HG02938 (cell line): Measurements from ENCODE around the gene MAN1A2.
"Not testable (repeated sequence)": the region's sequence is repeated elsewhere in the genome, so short reads cannot be mapped to it uniquely, and the experiment has no call there.

Experiments used
- ATAC-seq: cut with Tn5 transposase; IDR thresholded peaks from one replicate; pipeline ENCODE4 v1.9.1; 2021; ENCODE audit warnings: mild to moderate bottlenecking, moderate library complexity; ENCODE audit not compliant: unreplicated experiment

MAN1A2 gene

DNA sequence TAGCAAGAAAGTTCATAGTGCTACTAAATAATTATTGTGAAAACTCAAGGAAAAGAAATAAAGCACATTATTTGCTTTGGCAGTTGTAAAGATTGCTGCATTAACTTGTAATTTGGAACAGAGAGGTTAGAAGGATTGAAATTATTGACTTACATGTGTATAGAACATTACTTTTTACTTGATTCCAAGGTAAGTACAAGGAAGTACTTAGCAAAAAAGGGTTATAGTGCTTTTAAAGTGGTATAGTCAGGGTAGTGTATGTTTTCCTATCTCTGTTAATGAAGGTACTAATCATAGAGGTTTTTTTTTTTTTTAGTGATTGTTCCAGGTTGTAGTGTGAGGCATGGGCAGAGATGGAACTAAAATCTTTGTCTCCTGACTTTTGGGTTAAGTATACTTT is 29.4 kb downstream of the MAN1A2 start:
- no peak for ATAC-seq

DNA sequence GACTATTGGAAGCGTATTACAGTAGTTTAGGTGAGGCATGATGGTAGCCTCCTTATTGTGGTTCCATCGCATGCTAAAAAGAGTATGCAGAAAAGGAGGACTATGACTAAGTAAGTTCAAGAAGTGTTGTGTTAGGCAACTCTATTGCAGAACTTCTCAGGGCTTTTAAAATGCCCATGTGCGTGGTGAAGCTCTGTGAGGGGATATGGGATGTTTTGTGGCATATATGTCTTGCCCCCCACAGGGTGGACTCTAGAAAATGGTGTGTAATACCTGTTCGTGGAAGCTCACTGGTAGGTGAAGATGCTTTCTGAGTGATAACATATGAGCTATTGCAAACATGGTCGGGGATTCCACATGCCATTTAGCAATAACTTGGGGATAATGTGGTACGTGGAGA is 31.7 kb downstream of the MAN1A2 start:
- ATAC-seq: no peak

DNA sequence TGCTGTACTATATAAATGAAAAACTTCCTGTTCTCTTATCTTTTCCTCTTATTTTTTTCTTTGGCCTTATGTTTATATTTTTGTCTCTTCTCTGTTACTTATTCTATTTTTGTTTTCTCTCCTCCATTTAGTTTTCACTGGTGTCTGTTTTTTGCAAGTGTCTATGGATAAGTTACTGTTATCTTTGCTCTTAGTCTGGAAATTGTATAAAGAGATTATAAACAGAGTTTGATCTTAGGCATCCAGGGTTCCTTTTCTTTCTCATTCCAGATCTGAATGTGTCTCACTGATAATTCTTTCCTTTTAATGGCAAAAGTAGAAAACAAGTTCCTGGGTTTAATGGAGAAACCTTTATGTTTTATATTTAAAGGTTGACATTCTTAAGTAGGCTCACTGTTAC is 34.5 kb downstream of the MAN1A2 start:
- ATAC-seq: no peak

DNA sequence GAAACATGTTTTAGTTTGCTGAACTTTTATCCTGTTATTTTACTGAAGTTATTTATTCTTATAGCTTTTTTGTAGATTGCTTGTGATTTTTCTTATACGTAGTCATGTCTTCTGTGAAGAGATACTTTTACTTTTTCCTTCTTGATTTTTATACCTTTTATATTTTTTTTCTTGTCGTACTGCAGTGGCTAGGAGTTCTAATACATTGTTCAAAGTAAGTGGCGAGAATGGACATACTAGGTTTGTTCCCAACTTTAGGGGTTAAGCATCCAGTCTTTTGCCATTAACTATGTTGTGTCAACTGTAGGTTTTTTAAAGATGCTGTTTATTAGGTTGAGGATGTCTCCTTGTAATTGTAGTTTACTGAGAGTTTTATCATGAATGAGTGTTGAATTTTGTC is 36.3 kb downstream of the MAN1A2 start:
- no peak for ATAC-seq

DNA sequence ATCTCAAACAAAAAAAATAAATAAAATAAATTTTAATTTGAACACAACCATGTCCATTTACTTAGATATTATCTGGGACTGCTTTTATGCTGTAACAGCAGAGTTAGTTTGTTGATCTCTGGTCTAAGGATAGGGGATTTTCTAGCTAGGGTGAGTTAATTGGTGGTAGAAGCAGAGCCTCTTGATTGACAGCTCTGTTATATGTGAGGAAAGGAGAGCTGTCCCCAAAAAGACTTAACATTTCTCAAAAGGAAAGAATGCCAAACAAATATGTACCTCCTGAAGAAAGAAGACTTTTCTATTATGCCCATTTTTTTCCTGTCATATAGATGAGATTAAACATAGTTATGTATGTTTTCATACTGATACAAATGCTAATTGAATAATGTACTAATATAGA is 37.8 kb downstream of the MAN1A2 start:
- no peak for ATAC-seq

DNA sequence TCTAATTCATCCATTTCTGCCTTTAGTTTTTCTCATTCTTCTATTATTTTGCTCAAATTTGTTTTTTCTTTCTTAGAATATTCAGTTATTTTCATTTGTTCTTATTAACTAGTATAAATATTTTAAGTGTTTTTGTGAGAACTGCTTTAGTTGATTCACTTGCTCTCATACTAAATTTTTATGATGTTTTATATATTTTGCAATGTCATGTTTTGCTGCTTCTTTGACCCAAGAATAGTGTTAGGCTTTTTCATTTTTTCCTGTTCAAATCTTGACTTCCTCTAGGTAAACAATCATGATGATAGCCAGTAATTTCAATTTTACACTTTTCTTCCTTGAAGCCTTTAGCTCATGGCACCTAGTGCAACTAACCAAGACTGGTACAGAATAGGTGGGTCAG is 45.2 kb downstream of the MAN1A2 start:
- no peak for ATAC-seq

DNA sequence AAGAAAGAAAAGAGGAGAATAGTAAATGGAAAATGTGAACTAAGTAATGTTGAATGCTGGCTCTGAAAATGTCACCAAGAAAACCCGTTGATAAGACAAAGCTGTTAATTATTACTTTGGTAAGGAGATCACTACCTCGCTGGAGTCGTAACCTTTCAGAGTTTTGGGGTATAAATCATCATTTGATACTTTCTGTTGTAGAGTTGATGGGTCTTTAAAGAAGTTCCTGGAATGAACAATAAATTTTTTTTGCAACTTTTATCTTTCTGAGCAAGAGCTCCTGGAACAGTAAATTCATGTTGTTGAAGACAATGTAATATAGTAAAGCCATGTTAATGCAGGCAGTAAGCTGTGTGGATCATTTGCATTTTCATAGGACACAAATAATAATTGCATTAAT is 46.2 kb downstream of the MAN1A2 start:
- ATAC-seq: no peak

DNA sequence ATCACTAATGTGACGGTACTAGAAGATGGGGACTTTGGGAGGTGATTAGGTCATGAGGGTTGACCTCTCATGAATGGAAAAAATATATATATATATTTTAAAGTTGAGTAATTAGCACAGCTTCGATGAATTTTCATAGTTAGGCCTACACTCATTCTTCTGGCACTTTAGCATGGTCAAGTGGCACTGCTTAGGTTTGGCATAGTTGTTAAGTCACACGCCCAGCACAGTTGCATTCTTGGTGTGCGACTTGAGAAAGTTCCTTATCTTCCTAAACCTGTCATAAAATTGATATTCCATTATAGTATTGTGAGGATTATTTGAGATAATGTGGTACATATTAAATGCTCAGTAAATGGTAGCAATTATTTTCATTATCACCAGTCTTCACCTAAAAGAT is 47.7 kb downstream of the MAN1A2 start:
- no peak for ATAC-seq

DNA sequence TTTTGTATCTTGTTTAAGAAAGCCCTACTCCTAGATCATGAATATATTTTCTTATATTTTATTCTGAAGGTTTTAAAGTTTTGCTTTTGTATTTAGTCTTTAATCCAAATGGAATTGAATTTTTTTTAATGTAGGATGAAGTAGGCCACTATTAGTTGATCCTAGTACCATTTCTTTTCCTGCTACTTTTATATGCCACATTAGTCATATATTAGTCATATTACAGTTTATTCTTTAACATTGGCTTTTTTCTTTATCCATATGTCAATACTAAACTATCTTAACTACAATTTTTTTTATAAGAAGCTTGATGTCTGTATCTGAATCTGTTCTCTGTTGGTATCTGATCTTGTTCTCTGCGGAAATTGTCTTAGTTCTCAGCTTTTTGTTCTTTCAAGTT is 48.8 kb downstream of the MAN1A2 start:
- no peak for ATAC-seq

DNA sequence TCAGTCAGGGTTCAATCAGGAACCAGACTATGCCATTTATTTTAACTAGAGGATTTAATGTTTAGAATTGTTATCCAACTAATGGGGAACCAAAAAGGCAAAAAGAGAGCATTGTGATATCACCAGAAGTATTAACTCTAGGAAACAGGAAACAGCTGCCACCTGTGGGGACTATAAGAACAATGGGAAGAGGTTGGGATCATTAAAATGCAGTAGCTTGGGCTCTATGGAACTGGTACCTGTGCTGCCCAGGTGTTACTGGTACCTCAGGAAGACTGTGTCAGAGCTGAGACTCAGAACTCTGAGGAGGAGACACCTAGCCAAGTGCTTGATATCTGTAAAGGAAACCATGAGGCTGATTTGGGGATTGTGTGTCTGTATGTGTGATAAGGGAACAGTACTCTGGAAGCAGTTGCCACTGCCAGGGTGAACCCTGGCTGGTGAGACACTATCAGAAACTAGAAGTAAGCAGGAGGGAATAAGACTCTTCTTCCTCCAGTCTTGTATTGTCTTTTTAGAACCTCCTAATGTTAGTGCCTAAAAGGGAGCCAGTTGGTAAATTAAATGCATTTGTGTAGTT is 49.4 kb downstream of the MAN1A2 start:
- no peak for ATAC-seq

DNA sequence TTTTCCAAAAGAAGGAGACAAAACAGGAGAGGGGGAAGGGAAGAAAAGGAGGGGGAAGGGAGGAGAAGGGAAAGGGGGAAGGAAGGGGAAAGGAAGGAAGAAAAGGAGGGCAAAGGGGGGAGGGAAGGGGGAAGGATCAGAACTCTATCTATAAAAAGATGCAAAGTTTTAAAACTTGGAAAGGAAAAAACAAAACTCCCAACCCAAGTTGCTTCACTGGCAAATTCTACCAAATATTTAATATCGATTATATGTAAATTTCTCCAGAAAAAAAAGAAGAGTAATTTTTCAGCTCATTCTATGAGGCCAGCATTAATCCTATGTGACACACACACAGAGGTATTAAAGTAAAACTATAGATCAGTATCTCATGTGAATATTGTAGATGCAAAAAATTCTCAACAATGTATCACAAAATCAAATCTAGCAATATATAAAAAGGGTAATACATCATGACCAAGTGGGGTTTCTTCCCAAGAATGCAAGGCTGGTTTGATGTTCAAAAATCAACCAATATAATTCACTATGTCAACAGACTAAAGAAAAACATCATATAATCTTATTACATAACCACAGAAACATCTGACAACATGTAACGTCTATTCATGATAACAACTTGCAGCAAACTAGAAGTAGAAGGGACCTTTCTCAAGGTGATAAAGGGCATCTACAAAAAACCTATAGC is 57.9 kb downstream of the MAN1A2 start:
- ATAC-seq: no peak

DNA sequence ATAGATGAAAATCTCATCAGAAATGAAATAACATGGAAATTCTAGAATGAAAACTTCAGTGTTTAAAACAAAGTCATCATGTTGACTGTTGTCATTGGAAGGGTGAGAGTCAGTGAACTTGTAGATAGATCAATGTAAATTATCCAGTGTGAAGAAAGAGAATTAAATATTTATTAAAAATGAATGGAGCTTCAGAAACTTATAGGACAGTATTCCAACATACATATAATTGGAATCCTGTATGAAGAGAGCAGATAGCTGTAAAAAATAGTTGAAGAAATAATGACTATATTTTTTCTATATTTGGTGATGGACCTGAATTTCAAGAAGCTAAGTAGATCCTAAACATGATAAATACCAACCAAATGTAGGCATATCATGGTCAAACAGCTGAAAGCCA is 60.0 kb downstream of the MAN1A2 start:
- no peak for ATAC-seq

DNA sequence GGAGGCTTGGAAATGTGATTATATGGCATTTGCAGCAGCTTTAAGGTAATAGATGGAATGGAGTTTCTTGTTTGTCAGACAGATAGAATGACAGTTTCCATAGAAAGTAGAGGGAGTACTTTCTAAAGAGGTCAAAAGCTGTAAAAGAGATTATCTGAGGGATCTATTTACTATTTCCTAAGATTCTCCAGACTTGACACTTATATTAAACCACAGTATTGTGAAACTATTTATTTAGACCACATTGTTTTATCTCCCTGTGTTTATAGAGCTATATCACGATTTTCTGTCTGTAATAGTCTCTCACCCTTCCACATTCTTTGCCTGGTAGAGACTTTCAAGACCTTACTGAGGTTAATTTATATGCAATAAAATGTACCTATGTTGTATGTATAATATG is 66.7 kb downstream of the MAN1A2 start:
- ATAC-seq: no peak

DNA sequence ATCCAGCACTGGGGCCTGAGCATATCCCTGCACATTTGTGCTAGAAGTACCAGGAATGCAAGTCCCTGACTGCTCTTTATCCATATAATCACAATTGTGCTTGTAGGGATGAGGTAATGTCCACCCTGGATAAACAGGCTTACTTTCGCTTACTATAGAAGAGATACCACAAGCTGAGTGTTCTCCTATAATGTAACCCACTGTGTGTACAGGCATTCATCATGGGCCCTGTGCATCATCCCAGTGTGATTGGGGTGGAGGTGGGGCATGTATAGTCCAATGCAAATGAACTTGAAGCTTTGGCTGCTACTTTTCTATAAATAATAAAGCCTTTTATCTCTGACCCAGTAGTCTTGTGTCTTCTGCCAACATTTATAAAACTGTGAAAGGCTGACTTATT is 69.3 kb downstream of the MAN1A2 start:
- no peak for ATAC-seq

DNA sequence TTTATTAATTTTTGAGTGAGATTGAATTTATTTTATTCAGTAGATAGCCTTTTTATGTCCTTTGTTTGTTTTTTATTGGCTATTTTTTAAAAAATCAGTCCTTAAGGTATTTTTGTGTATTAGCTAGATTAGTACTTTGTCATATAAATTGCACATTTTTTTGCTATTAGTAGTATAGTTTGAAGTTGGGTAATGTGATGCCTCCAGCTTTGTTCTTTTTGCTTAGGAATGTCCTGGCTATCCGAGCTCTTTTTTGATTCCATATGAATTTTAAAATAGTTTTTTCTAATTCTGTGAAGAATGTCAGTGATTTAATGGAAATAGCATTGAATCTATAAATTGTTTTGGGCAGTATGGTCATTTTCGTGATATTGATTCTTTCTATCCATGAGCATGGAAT is 80.4 kb downstream of the MAN1A2 start:
- ATAC-seq: no peak

DNA sequence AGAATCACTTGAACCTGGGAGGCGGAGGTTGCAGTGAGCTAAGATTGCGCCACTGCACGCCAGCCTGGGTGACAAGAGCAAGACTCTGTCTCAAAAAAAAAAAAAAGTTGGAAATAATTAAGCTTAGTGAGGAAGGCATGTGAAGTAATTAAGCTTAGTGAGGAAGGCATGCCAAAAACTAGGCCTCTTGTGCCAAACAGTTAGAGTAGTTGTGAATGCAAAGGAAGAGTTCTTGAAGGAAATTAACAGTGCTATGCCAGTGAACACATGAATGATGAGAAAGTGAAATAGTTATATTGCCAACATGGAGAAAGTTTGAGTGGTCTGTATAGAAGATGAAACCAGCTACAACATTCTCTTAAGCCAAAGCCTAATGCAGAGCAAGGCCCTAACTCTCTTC is 85.0 kb downstream of the MAN1A2 start:
- no peak for ATAC-seq

DNA sequence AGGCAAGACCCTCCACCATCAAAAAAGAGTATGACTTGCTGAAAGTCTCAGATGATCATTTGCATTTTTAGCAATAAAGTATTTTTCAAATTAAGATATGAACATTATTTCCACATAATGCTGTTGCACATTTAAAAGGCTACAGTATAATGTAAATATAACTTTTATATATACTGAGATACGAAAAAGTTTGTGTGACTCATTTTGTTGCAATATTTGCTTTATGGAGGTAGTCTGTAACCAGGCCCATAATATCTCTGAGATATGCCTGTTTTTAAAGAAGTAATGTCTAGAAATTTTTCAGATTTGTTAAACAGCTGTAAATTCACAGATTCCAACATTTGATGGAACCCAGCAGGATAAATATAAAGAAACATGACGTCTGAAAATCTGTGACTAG is 86.7 kb downstream of the MAN1A2 start:
- ATAC-seq: no peak

DNA sequence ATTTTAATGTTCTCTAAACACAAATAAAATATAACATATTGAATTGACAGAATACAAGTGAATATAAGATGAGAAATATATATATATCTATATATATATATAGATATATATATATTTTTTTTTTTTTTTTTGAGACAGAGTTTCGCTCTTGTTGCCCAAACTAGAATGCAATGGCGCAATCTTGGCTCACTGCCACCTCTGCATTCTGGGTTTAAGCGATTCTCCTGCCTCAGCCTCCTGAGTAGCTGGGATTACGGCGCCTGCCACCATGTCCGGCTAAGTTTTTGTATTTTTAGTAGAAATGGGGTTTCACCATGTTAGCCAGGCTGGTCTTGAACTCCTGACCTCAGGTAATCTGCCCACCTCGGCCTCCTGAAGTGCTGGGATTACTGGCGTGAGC is 91.2 kb downstream of the MAN1A2 start:
- not testable (repeated sequence) for ATAC-seq

DNA sequence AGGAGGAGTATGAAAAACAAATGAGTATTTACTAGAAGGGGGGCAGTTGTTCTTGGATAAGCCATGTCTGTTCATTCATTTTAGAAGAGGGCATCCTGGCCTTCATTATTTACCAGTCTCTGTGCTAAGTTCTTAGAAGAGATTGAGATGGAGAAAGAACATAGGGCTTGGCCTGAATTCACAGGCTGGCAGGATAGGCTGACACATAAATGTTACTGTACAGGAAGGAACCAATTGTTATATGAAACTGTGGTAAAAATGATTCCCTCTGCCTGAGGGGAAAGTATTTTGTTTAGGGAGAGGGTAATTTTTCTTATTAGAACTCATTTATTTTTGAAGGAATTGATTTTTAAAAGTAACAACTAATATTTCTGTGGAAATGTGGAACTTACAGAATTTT is 99.5 kb downstream of the MAN1A2 start:
- ATAC-seq: no peak

DNA sequence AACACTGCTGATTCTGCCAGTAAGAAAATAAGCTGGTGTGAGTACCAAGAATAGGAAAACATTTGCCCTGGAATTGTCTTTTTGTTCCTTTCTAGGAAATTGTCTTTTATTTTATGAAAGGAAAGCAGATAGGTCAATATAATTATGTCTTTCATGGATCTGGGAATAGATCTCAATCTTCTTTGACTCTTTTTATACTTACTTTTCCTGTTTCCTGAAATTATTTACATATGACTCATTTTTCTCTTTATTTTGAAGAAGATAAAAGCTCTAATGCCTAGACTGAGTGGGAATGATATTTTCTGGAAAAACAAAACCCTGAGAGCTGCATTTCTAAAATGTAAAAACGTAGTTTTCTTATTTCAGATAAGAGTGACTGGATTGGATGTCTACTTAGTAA is 100.1 kb downstream of the MAN1A2 start:
- ATAC-seq: no peak

DNA sequence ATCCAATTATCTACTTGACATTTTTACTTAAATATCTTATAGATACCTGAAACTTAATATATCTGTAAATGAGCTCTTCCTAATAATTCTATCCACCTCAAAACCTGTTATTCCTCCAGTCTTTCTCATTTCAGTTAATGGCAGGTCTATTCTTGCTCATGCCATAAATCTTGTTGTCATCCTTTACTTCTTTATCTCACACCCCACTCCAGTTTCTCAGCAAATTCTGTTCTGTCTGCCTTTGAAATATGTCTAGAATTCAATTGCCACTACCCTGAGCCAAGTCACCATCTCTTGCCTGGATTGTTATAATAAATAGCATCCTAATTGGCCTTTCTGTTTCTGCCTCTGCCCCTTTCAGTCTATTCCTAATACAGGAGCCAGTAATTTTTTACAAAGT is 105.8 kb downstream of the MAN1A2 start:
- ATAC-seq: no peak

DNA sequence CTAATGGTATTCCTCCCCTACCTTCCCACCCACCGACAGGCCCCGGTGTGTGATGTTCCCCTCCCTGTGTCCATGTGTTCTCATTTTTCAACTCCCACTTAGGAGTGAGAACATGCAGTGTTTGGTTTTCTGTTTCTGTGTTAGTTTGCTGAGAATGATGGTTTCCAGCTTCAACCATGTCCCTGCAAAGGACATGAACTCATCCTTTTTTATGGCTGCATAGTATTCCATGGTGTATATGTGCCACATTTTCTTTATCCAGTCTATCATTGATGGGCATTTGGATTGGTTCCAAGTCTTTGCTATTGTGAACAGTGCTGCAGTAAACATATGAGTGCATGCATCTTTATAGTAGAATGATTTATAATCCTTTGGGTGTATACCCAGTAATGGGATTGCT is 108.2 kb downstream of the MAN1A2 start:
- not testable (repeated sequence) for ATAC-seq

DNA sequence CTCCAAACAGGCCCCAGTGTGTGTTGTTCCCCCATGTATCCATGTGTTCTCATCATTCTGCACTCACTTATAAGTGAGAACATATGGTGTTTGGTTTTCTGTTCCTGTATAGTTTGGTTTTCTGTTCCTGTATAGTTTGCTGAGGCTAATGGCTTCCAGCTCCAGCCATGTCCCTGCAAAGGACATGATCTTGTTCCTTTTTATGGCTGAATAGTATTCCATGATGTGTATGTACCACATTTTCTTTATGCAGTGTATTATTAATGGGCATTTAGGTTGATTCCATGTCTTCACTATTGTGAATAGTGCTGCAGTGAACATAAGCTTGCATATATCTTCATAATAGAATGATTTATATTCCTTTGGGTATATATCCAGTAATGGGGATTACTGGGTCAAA is 111.8 kb downstream of the MAN1A2 start:
- no peak for ATAC-seq
